ENCODE data around the gene WFIKKN1. TPM values are rescaled to one million over a fixed set of nuclear protein-coding genes. Genes with fewer than 3 reads are reported as not detected.

WFIKKN1 gene
- total and polyA plus RNA-seq, 2 of the 13 experiments (the other 11 are each of a cell fraction or from before 2014, with no cell fraction given), result 1.7 to 4.9 TPM

GRCh38 chr16:637081-638018 lies 6.6 kb downstream of the WFIKKN1 start (continued):
- TF ChIP-seq RFXANK (CRISPR knock-in tag; IDR thresholded peaks at IDR 0.05), result no peak
- TF ChIP-seq MED8 (CRISPR knock-in tag; IDR thresholded peaks at IDR 0.05; ENCODE audit: insufficient replicate concordance), result no peak
- TF ChIP-seq ZNF484 (CRISPR knock-in tag; IDR thresholded peaks at IDR 0.05; ENCODE audit: borderline replicate concordance, low read depth), result no peak
- TF ChIP-seq, protein P1, sequence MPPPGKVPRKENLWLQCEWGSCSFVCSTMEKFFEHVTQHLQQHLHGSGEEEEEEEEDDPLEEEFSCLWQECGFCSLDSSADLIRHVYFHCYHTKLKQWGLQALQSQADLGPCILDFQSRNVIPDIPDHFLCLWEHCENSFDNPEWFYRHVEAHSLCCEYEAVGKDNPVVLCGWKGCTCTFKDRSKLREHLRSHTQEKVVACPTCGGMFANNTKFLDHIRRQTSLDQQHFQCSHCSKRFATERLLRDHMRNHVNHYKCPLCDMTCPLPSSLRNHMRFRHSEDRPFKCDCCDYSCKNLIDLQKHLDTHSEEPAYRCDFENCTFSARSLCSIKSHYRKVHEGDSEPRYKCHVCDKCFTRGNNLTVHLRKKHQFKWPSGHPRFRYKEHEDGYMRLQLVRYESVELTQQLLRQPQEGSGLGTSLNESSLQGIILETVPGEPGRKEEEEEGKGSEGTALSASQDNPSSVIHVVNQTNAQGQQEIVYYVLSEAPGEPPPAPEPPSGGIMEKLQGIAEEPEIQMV (CRISPR knock-in tag; IDR thresholded peaks at IDR 0.05; ENCODE audit: low read depth), result no peak
- TF ChIP-seq SNRNP70 (IDR thresholded peaks at IDR 0.05; ENCODE audit: low read depth, low read length), result no peak
- no peak for TF ChIP-seq ZNF800 (CRISPR knock-in tag; IDR thresholded peaks at IDR 0.05)
- TF ChIP-seq ZNF773 (CRISPR knock-in tag; IDR thresholded peaks at IDR 0.05; ENCODE audit: borderline replicate concordance), result no peak
- TF ChIP-seq ATF5 (CRISPR knock-in tag; IDR thresholded peaks at IDR 0.05; ENCODE audit: low read depth), result no peak
- TF ChIP-seq, protein P2, sequence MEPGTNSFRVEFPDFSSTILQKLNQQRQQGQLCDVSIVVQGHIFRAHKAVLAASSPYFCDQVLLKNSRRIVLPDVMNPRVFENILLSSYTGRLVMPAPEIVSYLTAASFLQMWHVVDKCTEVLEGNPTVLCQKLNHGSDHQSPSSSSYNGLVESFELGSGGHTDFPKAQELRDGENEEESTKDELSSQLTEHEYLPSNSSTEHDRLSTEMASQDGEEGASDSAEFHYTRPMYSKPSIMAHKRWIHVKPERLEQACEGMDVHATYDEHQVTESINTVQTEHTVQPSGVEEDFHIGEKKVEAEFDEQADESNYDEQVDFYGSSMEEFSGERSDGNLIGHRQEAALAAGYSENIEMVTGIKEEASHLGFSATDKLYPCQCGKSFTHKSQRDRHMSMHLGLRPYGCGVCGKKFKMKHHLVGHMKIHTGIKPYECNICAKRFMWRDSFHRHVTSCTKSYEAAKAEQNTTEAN (CRISPR knock-in tag; conservative IDR thresholded peaks at IDR 0.05), result no peak
- no peak for TF ChIP-seq HOXA7 (CRISPR knock-in tag; IDR thresholded peaks at IDR 0.05)
- TF ChIP-seq SIN3B (IDR thresholded peaks at IDR 0.05; ENCODE audit: low read length), result no peak
- no peak for TF ChIP-seq ZNF44 (CRISPR knock-in tag; IDR thresholded peaks at IDR 0.05)
- TF ChIP-seq, protein P3, sequence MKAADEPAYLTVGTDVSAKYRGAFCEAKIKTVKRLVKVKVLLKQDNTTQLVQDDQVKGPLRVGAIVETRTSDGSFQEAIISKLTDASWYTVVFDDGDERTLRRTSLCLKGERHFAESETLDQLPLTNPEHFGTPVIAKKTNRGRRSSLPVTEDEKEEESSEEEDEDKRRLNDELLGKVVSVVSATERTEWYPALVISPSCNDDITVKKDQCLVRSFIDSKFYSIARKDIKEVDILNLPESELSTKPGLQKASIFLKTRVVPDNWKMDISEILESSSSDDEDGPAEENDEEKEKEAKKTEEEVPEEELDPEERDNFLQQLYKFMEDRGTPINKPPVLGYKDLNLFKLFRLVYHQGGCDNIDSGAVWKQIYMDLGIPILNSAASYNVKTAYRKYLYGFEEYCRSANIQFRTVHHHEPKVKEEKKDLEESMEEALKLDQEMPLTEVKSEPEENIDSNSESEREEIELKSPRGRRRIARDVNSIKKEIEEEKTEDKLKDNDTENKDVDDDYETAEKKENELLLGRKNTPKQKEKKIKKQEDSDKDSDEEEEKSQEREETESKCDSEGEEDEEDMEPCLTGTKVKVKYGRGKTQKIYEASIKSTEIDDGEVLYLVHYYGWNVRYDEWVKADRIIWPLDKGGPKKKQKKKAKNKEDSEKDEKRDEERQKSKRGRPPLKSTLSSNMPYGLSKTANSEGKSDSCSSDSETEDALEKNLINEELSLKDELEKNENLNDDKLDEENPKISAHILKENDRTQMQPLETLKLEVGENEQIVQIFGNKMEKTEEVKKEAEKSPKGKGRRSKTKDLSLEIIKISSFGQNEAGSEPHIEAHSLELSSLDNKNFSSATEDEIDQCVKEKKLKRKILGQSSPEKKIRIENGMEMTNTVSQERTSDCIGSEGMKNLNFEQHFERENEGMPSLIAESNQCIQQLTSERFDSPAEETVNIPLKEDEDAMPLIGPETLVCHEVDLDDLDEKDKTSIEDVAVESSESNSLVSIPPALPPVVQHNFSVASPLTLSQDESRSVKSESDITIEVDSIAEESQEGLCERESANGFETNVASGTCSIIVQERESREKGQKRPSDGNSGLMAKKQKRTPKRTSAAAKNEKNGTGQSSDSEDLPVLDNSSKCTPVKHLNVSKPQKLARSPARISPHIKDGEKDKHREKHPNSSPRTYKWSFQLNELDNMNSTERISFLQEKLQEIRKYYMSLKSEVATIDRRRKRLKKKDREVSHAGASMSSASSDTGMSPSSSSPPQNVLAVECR (CRISPR knock-in tag; IDR thresholded peaks at IDR 0.05; ENCODE audit: borderline replicate concordance), result 0 out of 2 replicates have a peak, but pooled peaks have one; percentile 3
- no peak for TF ChIP-seq ZNF569 (CRISPR knock-in tag; IDR thresholded peaks at IDR 0.05; ENCODE audit: borderline replicate concordance)
- TF ChIP-seq ZNF547 (CRISPR knock-in tag; IDR thresholded peaks at IDR 0.05), result 0 out of 2 replicates have a peak, but pooled peaks have one; percentile 72
